ENCODE measurements around the gene C11orf91. TPM values are rescaled to one million over a fixed set of nuclear protein-coding genes. Genes with fewer than 3 reads are reported as not detected.

Gene C11orf91
- total RNA-seq, 1 experiment from 2014 or later = 0.22 TPM

DNA sequence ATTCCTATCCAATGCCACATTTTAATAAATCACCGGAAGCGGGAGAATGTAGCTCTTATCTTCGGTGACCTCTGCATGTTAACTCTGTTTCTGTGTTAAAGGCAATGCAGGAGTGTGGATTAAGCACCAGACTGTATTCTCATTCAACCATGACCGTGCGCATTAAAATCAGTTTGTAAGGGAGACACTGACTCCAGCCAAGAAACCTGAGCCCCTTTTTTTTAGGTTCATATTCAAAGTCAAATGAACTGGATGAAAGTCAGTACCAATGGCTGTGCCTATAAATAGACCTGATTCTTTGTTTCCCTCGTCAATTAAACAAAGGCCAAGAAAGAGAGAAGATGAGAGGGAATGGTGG lies 32.2 kb downstream of the C11orf91 start:
- CTCF ChIA-PET = interaction anchor here (1.2 to 1.5 kb wide), 2 partner anchors 14 to 74 kb away, joined by 3 to 5 read pairs; no protein-coding TSS in a partner anchor
- Mint-ChIP-seq H3K36me3 (peaks cover 9% of the 10 kb centered on the region), H3K27me3 (ENCODE audit: low read depth) (no peaks in the 10 kb centered on the region), H3K27ac (peak overlapping the region; percentile 50), H3K4me3 (0 out of 2 replicates have a peak overlapping the region, but pooled peaks have one; percentile 1), H3K9me3 (peaks cover 16% of the 10 kb centered on the region), H3K4me1 (peaks cover 51% of the 10 kb centered on the region)
- DNase-seq (ENCODE audit: low spot score) (no peak), ATAC-seq (peak; percentile 66)
- TF ChIP-seq, protein P1, sequence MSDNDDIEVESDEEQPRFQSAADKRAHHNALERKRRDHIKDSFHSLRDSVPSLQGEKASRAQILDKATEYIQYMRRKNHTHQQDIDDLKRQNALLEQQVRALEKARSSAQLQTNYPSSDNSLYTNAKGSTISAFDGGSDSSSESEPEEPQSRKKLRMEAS (CRISPR knock-in tag; IDR thresholded peaks at IDR 0.05) = no peak
- TF ChIP-seq, protein P2, sequence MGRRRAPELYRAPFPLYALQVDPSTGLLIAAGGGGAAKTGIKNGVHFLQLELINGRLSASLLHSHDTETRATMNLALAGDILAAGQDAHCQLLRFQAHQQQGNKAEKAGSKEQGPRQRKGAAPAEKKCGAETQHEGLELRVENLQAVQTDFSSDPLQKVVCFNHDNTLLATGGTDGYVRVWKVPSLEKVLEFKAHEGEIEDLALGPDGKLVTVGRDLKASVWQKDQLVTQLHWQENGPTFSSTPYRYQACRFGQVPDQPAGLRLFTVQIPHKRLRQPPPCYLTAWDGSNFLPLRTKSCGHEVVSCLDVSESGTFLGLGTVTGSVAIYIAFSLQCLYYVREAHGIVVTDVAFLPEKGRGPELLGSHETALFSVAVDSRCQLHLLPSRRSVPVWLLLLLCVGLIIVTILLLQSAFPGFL (CRISPR knock-in tag; IDR thresholded peaks at IDR 0.05; ENCODE audit: borderline replicate concordance) = no peak
- TF ChIP-seq MXD4 (CRISPR knock-in tag; IDR thresholded peaks at IDR 0.05; ENCODE audit: borderline replicate concordance) (no peak), HMGA2 (CRISPR knock-in tag; IDR thresholded peaks at IDR 0.05) (no peak), CREM (CRISPR knock-in tag; IDR thresholded peaks at IDR 0.05) (no peak), JAZF1 (CRISPR knock-in tag; IDR thresholded peaks at IDR 0.05) (no peak), ZNF263 (CRISPR knock-in tag; IDR thresholded peaks at IDR 0.05; ENCODE audit: low read depth) (no peak), SOX15 (CRISPR knock-in tag; IDR thresholded peaks at IDR 0.05) (no peak), ARID4B (CRISPR knock-in tag; IDR thresholded peaks at IDR 0.05; ENCODE audit: borderline replicate concordance) (no peak), ZNF671 (CRISPR knock-in tag; IDR thresholded peaks at IDR 0.05) (no peak), ZNF219 (CRISPR knock-in tag; IDR thresholded peaks at IDR 0.05; ENCODE audit: borderline replicate concordance) (no peak), ZNF532 (CRISPR knock-in tag; IDR thresholded peaks at IDR 0.05; ENCODE audit: borderline replicate concordance) (no peak), PRRX2 (CRISPR knock-in tag; IDR thresholded peaks at IDR 0.05) (no peak), CREB1 (CRISPR knock-in tag; IDR thresholded peaks at IDR 0.05) (no peak), USF2 (CRISPR knock-in tag; IDR thresholded peaks at IDR 0.05) (no peak), IRF2 (CRISPR knock-in tag; IDR thresholded peaks at IDR 0.05; ENCODE audit: borderline replicate concordance, low read depth) (no peak), ZNF317 (CRISPR knock-in tag; IDR thresholded peaks at IDR 0.05; ENCODE audit: borderline replicate concordance, low read depth) (no peak), RELA (CRISPR knock-in tag; IDR thresholded peaks at IDR 0.05; ENCODE audit: borderline replicate concordance) (no peak)
- TF ChIP-seq, protein P3, sequence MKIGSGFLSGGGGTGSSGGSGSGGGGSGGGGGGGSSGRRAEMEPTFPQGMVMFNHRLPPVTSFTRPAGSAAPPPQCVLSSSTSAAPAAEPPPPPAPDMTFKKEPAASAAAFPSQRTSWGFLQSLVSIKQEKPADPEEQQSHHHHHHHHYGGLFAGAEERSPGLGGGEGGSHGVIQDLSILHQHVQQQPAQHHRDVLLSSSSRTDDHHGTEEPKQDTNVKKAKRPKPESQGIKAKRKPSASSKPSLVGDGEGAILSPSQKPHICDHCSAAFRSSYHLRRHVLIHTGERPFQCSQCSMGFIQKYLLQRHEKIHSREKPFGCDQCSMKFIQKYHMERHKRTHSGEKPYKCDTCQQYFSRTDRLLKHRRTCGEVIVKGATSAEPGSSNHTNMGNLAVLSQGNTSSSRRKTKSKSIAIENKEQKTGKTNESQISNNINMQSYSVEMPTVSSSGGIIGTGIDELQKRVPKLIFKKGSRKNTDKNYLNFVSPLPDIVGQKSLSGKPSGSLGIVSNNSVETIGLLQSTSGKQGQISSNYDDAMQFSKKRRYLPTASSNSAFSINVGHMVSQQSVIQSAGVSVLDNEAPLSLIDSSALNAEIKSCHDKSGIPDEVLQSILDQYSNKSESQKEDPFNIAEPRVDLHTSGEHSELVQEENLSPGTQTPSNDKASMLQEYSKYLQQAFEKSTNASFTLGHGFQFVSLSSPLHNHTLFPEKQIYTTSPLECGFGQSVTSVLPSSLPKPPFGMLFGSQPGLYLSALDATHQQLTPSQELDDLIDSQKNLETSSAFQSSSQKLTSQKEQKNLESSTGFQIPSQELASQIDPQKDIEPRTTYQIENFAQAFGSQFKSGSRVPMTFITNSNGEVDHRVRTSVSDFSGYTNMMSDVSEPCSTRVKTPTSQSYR (CRISPR knock-in tag; IDR thresholded peaks at IDR 0.05) = no peak
- TF ChIP-seq, protein P4, sequence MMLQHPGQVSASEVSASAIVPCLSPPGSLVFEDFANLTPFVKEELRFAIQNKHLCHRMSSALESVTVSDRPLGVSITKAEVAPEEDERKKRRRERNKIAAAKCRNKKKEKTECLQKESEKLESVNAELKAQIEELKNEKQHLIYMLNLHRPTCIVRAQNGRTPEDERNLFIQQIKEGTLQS (CRISPR knock-in tag; conservative IDR thresholded peaks at IDR 0.05) = no peak
- POLR2A ChIA-PET = no interaction called here
